Stimulated activated naive CD4-positive, alpha-beta T cell treated with Interleukin-2 at 50 U/mL for 16 hours (primary cell): ENCODE results near the gene BOLA2B.
"Not testable (repeated sequence)": the region's sequence is repeated elsewhere in the genome, so short reads cannot be mapped to it uniquely, and the experiment has no call there.

Experiments used
- DNase-seq: peaks from one replicate; lab custom pipeline; 2025; lab: John Stamatoyannopoulos, UW

BOLA2B gene

DNA sequence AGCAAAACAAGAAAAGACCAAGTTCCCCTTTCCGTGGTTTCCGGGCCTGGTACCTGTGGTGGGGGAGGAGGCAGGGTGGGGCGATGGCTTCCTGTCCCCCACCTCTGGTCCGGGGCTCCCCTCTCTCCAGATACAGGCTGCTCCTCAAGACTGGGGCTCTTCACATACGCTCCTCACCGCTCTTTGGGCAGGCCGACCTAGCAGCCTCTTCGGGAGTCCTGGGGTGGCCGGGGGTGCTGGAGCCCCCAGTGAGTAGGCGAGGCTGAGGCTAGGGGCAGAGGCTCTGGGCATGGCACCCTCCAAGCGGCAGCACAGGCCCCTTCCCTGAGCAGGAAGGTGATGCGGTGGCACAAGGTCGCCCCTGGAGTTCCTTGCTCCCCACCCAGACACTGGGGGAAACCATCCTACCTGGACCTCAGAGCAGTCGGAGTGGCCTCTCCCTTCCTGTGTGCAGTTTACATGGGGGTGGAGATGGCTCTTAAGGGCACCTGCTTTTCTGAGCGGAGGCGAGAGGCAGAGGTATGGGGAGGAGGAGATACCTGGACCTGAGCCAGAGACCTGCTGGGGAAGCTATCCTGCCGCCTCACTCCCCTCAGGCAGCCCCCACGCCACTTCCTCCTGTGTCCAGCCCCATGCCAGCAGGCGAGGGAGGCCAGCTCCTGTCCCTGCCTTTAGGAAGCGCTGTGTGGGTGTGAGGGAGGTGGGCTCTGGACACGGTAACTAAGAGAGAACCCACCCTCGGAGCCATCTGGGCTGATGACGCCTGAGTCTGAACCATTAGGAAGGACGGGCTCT is 9.2 kb downstream of the BOLA2B start:
- DNase-seq, result peak; percentile 66

DNA sequence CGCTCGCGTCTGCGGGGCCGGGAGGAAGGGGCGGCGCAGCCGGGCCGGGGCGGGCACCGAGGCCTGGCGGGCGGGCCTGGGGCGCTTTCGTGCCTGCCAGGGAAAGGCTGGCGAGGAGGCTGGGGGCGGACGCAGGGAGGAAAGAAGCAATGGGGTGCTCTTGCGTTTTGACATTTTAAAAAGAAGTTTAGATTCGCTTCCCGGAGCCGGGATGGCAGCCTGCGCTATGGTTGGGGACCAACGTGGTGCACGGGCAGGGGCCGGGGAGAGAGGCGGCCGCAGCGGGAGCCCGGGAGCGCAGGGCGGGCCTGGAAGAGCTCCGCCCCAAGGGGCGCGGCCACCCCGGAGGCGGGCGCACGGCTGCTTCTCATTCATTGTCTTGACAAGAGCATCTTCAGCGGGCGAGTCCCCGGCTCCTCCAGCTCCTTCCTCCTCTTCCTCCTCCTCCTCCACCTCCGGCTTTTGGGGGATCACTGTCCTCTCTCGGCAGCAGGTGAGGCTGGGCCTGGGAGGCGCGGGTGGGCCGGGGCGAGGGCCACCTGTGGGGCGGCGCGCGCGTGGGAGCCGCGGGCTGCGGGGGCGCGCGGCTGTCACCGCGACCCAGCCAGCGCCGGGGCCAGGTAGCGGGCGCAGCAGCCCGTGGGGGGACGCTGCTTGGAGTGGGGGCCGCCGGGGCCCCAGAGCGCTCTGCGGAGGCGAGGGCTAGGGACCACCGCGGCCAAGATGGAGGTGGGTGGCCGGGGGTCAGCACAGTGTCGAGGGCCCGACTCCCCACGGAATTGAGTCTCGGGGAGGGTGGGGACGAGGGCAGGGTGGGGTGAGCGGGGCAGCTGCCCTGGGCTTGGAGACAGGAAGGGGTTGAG is 10.0 kb downstream of the BOLA2B start, which contains the start of gene CORO1A:
Gene CORO1A, plus strand, starts transcription at position 370 of the 863 bp plus-strand sequence. CDS start 1,608 bp downstream, outside the sequence.
- DNase-seq, result peak; percentile 81

DNA sequence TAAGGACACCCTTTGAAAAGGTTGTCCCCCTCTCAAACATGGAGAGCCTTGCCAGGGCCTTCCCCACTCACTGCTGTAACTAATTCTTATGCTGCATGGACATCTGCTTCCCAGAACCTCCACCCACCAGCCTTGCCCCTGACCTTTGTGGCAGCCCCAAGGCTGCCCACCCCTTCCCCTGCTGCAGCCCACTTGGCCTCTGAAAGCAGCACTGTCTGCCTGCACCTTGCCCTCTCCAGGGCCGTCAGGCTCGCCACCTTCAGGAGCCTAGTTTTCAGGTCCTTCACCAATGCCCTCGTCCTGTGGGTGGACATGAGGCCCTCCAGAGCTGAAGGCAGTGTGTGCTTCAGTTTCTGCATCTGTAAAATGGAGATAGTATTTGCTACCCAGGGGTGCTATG is 12.7 kb downstream of the BOLA2B start:
- no peak for DNase-seq

DNA sequence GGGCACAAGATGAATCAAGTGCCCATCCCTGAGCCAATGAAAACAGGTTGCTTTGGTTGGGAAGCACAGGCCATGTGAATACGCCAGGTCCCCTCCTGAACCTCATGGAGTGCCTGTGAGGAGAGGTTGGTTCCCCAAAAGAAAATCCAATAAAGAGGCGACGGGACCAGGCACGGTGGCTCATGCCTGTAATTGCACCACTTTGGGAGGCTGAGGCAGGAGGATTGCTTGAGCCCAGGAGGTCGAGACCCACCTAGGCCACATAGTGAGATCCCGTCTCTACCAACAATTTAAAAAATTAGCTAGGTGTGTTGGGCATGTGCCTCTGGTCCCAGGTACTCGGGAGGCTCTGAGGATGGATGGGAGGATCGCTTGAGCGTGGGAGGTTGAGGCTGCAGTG is 13.5 kb downstream of the BOLA2B start:
- DNase-seq, result no peak

DNA sequence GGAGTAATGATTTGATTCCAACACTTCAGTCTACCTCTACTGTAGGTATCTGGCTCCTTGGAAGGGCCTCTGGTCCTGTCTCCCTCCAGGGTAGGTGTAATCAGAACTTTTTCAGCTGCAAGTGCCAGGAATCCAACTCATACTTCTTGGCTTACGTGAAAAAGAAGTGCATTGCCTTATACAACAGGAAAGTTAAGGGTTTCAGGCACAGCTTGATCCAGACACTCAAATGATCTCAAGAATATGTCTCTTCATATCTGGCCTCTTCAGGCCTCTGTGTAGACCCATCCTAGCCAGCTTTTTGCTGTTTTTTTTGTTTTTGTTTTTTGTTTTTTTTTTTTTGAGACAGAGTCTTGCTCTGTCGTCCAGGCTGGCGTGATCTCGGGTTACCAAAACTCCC is 14.3 kb downstream of the BOLA2B start:
- DNase-seq, result no peak

DNA sequence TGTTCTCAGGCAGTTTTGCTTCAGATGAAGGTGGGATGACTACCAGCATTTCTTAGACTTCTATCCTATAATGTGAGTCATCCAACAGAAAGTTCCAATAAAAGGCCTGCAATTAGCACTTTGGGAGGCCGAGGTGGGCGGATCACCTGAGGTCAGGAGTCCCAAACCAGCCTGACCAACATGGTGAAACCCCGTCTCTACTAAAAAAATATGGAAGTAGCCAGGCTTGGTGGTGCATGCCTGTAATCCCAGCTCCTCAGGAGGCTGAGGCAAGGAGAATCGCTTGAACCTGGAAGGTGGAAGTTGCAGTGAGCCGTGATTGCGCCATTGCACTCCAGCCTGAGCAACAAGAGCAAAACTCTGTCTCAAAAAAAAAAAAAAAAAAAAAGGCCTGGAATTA is 16.6 kb downstream of the BOLA2B start:
- DNase-seq, result not testable (repeated sequence)

DNA sequence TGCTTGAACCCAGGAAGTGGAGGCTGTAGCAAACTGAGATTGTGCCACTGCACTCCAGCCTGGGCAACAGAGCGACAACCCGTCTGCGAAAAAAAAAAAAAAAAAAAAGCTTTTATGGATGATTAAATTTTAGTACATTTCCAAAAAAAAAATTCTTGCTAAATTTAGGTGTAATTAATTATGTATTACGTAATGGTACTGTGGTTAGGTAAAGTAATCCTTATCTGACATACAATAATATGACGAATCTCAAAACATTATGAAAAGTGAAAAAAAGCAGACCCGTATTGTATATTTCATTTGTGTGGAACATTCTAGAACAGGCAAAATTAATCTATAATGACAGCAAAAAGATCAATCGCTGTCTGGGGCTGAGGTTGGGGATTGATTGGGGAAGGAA is 20.4 kb downstream of the BOLA2B start:
- no peak for DNase-seq

DNA sequence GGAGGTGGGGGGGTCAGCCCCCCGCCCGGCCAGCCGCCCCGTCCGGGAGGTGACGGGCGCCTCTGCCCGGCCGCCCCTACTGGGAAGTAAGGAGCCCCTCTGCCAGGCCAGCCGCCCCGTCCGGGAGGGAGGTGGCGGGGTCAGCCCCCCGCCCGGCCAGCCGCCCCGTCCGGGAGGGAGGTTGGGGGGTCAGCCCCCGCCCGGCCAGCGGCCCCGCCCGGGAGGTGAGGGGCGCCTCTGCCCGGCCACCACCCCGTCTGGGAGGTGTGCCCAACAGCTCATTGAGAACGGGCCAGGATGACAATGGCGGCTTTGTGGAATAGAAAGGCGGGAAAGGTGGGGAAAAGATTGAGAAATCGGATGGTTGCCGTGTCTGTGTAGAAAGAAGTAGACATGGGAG is 23.3 kb downstream of the BOLA2B start:
- not testable (repeated sequence) for DNase-seq

DNA sequence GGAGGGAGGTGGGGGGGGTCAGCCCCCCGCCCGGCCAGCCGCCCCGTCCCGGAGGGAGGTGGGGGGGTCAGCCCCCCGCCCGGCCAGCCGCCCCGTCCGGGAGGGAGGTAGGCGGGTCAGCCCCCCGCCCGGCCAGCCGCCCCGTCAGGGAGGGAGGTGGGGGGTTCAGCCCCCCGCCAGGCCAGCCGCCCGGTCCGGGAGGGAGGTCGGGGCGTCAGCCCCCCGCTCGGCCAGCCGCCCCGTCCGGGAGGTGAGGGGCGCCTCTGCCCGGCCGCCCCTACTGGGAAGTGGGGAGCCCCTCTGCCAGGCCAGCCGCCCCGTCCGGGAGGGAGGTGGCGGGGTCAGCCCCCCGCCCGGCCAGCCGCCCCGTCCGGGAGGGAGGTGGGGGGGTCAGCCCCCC is 24.1 kb downstream of the BOLA2B start:
- not testable (repeated sequence) for DNase-seq

DNA sequence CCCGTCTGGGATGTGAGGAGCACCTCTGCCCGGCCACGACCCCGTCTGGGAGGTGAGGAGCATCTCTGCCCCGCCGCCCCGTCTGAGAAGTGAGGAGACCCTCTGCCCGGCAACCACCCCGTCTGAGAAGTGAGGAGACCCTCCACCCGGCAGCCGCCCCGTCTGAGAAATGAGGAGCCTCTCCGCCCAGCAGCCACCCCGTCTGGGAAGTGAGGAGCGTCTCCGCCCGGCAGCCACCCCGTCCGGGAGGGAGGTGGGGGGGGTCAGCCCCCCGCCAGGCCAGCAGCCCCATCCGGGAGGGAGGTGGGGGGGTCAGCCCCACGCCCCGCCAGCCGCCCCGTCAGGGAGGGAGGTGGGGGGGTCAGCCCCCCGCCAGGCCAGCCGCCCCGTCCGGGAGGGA is 24.7 kb downstream of the BOLA2B start:
- DNase-seq, result not testable (repeated sequence)

DNA sequence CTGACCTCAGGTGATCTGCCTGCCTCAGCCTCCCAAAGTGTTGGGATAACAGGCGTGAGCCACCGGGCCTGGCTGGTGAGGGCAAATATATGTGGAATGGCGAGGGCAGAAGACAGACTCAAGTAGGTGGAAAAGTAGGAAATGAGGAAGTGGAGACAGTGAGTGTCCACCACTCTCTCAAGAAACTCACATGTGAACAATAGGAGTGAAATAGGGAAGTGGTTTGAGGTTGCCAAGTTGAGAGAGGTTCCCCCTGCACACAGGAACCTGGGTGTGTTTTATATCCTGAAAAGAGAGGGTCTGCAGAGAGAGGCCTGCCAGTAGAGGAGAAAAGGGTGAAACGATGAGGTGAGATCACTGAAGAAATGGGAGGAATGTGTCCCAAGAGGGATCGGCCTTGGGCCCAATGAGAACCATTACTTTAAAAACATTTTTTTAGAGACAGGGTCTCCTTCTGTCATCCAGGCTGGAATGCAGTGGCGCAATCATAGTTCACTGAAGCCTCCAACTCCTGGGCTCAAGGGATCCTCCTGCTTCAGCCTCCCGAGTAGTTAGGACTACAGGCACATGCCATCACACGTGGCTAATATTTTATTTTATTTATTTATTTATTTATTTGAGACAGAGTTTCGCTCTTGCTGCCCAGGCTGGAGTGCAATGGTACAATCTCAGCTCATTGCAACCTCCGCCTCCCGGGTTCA is 27.1 kb downstream of the BOLA2B start:
- no peak for DNase-seq

DNA sequence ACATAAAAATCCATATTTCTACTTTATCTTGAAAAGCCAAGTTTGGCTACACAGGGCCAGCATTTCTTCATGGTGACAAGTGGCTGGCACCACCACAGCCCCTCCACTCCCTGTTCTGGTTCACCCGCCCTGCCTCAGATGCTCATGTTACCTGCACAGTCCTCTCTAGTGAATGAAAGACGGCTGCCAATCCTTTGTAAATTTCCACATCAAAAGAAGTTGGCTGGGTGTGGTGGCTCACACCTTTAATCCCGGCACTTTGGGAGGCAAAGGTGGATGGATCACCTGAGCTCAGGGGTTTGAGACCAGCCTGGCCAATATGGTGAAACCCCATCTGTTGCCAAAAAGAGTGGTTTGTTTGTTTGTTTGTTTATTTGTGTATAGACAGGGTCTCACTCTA is 29.9 kb downstream of the BOLA2B start:
- no peak for DNase-seq

DNA sequence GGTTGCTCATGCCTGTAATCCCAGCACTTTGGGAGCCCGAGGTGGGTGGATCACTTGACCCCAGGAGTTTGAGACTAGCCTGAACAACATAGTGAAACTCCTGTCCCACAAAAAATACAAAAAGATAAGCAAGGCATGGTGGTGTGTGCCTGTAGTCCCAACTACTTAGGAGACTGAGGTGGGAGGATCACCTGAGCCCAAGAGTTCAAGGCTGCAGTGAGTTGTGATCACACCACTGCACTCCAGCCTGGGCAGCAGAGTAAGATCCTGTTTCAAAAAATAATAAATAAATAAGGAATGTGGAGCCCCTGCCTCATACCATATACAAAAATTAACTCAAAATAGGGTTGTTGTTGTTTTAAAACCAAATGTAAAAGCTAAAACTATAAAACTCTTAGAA is 36.3 kb downstream of the BOLA2B start:
- DNase-seq, result no peak

DNA sequence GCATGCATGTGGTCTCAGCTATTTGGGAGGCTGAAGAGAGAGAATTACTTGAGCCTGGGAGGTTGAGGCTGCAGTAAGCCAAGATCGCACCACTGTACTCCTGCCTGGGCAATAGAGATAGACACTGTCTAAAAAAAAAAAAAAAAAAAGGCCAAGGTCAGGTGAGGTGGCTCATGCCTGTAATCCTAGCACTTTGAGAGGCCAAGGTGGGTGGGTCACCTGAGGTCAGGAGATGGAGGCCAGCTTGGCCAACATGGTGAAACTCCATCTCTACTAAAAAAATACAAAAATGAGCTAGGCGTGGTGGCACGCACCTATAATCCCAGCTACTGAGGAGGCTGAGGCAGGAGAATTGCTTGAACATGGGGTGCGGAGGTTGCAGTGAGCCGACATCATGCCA is 38.3 kb downstream of the BOLA2B start:
- no peak for DNase-seq

DNA sequence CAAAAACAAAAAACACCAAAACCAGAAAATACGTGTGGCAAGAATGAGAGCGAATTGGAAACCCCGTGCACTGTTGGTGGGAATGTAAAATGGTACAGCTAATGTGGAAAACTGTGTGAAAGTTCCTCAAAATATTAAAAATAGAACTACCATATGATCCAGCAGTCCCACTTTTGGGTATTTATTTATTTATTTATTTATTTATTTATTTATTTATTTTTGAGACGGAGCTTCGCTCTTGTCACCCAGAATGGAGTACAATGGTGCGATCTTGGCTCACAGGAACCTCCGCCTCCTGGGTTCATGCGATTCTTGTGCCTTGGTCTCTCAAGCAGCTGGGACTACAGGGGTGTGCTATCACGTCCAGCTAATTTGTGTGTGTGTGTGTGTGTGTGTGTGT is 40.9 kb downstream of the BOLA2B start:
- no peak for DNase-seq

DNA sequence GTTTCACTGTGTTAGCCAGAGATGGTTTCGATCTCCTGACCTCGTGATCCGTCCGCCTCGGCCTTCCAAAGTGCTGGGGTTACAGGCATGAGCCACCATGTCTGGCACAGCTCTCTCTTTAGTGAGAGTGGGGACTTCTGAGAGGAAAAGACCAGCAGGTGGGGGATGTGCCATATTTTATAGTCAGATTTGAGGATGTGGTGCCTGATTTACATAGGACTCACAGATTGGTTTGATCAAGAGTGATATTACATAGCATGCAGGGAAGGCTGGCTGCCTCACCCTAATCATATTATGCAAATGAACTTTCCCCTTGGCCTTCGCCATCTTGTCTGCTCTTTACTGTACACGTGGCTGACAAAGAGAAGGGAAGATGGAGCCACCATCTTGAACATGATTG is 42.4 kb downstream of the BOLA2B start:
- no peak for DNase-seq

DNA sequence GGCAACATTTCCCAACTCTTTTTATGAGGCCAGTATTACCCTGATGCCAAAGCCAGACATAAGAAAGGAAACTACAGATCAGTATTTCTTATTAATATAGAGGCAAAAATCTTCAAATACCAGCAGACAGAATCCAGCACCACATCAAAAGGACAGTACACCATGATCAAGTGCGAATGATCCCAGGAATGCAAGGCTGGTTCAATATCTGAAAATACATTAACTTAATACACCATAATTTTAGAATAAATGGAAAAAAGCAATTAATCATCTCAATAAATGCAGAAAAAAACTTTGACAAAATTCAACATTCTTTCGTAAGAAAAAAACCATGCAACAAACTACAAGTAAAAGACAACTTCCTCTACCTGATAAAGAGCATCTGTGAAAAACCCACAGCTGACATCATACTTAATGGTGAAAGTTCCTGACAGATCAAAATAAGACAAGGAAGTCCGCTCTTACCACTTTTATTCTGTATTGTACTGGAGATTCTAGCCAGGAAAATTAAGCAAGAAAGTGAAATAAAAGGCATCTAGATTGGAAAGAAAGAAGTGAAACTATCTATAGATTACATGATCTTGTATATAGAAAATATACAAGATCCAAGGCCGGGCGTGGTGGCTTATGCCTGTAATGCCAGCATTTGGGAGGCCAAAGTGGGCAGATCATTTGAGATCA is 44.1 kb downstream of the BOLA2B start:
- no peak for DNase-seq

DNA sequence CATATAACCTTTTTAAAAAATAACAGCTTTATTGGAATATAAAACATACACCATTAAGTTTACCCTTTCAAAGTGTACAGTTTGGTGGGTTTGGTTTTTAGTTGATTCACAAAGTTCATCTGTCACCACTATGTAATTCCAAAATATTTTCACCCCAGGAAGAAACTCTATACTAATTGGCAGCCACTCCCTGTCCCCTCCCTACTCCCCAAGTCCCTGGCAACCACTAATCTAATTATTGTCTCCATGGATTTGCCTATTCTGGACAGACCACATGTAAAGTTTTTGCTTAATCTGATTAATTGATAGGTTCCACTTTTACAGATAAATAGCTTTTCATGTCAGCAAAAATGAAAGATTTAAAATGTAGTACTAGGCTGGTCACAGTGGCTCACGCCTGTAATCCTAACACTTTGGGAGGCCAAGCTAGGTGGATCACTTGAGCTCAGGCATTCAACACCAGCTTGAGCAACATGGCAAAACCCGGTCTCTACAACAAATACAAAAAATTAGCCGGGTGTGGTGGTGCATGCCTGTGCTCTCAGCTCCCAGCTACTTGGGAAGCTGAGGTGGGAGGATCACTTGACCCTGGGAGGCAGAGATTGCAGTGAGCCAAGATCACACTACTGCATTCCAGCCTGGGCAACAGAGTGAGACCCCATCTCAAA is 45.5 kb downstream of the BOLA2B start:
- no peak for DNase-seq

DNA sequence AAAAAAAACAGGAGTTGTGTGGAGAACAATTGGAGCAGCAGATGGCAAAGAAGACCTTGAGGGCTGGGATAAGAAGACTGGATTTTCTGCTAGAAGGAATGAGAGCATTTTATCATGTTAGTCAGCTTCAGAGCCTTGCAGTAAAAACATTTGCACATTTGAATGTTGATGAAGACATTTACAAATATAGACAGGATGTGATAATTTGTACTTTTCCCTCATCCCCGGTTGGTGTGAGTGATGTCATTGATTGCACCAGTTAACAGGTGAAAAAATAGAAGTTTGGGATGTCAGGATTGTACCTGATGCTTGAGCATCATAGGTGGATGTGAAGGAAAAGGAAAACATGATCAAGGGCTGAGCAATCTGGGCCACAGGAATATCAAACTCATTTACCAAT is 47.8 kb downstream of the BOLA2B start:
- no peak for DNase-seq

DNA sequence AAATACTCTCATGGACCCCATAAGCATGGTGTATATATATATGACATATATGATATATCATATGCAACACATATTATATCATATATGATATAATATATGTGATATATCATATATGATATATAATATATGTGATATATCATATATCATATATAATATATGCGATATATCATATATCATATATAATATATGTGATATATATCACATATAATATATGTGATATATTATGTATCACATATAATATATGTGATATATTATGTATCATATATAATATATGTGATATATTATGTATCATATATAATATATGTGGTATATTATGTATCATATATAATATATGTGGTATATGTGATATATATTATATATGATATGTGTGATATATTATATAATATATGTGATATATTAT is 48.5 kb downstream of the BOLA2B start:
- no peak for DNase-seq

DNA sequence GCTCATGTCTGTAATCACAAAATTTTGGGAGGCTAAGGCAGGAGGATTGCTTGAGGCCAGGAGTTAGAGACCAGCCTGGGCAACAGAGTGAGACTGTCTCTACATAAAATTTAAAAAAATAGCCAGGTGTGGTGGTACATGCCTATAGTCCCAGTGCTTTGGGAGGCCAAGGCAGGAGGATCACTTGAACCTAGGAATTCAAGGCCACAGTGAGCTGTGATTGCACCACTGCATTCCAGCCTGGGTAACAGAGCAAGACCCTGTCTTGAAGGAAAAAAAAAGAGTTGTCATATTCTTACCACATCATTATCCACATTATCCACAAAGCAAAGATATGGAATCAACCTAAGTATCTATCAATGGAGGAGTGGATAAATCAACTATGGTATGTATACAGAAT is 49.4 kb downstream of the BOLA2B start:
- no peak for DNase-seq

DNA sequence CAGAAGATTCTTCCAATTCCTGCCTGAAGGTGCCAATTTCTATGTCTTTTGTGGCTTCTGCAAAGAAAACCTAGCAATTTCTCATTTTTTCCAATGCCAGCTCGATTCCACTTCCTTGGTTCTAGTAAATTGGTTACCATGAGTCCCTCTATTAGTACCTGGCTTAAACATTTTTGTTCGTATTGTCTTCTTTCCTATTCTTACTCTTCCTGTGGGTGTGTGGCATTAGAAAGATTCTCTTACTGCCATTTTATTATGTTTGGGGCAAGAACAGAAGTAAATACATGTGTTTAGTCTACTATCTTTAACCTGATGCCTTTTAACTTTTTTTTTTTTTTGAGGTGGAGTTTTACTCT is 50.1 kb downstream of the BOLA2B start:
- DNase-seq, result no peak
